DMS79 treated with DMSO at 0.1 percent for 48 hours (cell line): ENCODE measurements around the gene RSPH9.
"Not testable (repeated sequence)": the region's sequence is repeated elsewhere in the genome, so short reads cannot be mapped to it uniquely, and the experiment has no call there.

ENCODE experiments used
- DNase-seq: peaks from one replicate; lab custom pipeline; 2025; lab: John Stamatoyannopoulos, UW

RSPH9 gene

DNA sequence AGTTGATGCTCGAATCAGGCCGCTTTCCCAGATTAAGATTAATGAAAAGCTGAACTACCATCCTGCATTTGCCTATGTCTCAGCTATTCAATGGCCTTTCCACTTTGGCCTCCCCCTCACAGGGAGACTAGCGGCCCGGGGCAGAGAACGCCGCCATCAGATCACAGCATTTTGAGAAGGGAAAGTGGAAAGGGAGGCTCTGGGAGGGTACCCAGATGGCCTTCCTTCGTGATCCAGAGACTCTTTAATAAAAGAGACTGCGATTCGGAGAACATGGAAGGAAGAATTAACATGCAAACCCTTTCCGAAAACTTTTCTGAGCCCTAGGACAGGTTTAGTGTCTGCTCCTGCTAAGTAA, 42.2 kb downstream of the RSPH9 start:
- DNase-seq = no peak

DNA sequence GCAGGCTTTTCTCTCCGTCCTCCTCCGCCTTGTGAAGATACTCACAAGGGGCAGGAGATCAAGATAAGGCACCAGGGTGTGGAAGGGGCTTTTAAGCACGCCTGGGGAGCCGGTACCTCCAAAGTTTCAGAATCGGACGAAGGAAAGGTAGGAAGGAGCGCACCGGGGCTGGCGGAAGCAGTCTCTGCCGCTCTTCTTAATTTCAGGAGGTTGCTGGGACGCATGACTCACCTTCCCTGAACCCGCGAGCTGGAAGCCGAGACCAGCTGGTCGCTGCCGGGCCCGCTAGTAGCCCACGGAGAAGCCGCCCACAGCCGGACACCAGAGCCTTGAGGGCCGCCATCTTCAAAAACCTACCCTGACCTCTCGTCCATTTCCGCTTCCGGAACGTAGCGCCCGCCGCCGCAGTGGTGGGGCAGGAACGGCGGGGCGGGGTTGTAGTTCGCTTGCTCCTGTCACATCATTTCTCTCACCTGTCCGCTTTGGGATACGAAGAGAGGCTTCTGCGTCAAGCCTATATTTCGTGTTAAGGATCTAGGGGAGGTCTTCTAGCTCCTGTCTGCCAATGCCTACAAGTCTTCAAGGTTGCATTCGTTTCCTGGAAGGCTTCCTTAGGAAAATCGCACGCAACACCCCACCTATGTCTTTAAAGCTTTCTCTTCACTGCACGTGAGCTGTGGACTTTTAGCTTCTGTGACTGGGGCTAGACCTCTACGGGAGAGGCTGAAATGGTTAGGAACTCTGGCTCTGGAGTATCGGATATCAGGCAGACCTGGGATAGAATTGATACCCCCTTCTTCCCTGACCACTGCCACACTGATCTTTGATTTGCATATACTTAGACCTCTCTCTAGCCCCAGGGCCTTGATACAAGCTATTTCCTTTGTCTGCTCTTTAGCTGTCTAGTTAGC, 42.9 kb downstream of the RSPH9 start, which contains the start of gene MRPS18A:
MRPS18A (minus strand) TSS at position 355 of the 911 bp plus-strand sequence; CDS start at position 343, 12 bp downstream.
- peak; percentile 94 for DNase-seq

DNA sequence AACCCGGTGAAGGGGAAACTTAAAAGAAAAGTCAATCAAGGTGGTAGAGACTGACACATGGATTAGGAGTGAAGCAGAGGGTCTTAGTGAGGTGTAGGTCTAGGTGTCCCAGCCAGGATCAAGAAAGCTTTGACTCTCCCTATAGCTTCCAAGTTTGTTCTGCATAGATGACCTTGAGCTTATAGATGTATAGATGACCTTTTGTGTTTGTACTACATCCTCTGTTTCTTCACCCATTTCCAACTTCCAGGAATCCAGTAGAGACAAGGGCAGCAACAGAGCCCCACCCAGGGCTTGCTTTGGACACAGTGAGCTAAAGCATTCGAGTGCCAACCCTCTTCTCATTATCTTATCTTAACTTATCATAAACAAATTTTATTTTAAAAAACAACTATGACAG, 44.6 kb downstream of the RSPH9 start:
- DNase-seq = no peak

DNA sequence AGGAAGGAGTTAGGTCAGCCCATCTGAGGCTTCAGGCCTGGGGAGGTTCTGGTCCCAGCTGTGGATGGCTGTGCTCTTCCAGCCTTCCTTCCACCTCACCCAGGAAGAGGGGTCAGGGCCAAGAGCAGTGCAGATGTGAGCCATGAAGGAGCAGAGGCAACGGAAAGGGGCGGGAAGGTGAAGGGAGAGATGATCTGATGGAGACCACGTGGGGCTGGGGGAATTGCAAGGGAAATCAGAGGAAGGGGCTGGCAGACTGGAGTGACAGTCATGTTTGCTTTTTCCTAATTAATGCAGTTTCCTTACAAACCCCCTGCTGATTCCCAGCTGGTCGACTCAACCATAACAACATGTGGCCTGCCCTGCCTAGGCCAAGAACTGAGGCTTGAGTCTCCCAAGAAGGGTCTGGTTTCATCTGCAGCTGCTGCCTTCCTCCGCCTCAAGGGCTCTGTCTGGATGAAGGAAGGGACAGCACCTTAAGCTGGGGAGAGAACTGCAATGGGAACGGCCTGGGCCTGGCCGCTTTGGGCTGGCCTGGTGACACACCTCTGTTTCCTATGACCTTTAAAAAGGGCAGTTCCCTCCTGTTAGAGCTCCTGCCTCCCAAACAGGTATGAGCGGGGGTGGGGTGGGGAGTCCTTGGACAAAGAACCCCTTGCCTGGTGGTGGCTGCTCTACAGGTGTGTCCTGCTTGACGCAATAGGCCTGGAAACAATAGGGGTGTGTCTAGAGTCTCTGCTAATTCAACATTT, 50.6 kb downstream of the RSPH9 start:
- DNase-seq = peak; percentile 44

DNA sequence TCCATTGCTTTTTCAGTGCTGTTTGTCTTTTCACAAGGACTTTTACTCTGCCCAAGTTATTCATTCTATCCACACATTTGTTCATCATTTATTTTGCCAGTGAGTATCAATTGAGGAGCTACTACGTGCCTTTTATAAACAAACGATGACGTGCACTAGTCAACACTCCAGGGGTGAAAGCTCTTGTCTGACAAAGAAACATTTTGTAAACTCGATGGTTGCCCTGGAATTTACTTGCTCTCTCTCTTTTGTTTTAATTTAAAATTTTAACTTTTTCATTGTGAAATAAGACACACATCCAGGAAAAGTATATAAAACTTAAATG, 51.1 kb downstream of the RSPH9 start:
- no peak for DNase-seq

DNA sequence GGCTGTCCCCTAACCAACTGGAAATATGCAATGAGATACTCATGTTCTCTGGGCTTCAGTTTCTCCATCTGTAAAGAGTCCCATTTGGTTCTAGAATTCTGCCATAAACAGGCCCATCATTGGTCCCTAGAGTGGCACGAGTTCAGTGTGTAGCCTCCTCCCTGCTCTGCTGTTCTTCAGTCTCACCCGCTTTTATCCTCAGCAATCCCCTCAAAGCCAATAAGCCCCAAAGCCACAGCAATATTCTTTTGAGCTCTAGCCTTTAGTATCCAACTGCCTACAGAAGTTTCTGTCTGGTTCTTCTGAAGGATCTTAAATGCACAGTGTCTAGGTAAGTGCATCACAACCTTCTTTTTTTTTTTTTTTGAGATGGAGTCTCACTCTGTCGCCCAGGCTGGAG, 52.6 kb downstream of the RSPH9 start:
- no peak for DNase-seq

DNA sequence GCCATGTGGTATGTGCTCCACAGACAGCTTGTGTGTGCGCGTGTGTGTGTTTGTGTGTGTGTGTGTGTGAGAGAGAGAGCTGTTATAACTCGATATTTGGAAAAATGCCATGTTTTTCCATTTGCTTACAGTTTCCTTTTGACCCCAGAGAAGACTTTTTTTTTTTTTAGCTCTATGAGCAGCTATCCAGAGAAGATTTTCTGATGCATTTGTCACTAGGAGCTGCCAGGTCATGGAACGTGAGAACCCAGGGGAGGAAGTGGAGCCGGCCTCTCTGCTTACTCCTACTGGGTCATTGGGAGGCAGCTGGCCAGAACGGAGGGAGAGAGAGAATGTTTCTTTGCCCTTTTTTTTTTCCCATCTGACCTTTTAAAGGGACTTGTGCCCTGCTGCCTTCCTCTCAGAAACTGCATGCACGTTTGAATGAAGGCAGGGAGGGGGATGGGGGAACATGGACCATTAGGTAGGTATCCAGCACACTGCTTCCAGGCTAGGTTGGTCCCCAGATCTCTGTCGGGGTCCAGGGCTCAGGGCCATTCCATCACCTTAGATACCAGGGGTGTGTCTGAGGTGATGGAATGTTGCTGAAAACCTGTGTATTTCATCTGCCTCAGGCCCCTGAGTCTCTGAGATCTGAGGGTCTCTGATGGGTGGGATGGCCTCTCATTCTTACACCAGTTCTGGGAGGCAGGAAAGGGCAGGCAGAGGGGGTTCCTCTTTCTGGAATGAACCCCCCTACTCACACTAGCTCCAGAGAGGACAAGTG, 53.9 kb downstream of the RSPH9 start:
- DNase-seq = peak; percentile 65

DNA sequence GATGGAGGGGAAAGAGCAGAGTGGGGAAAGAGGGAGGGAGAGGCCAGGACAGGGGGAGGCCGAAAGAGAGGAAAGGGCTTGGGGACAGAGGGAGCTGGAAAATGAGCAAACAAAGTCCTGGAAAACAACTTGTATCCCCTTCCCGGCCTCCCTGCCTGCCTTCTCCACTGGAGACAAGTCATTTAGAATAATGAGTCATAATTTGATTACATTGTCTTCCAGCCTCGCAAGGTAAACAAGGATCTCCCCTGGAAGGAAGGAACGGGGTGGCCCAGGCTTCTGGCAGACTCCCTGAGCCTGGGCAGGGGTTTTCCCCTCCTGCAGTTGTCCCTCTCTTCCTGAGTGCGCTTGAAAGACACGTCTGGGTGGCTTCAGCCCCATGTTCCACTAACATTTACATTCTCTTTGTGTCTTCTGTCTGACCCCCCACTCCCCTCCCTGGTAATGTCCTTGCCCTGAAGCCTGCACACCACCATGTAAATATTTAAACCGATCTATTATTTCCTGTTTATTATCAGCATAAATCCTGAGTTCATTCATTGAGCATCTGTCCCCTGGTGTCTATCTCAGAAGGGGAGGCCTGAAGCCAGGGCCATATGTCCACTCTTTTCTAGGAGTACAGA, 54.8 kb downstream of the RSPH9 start:
- no peak for DNase-seq

DNA sequence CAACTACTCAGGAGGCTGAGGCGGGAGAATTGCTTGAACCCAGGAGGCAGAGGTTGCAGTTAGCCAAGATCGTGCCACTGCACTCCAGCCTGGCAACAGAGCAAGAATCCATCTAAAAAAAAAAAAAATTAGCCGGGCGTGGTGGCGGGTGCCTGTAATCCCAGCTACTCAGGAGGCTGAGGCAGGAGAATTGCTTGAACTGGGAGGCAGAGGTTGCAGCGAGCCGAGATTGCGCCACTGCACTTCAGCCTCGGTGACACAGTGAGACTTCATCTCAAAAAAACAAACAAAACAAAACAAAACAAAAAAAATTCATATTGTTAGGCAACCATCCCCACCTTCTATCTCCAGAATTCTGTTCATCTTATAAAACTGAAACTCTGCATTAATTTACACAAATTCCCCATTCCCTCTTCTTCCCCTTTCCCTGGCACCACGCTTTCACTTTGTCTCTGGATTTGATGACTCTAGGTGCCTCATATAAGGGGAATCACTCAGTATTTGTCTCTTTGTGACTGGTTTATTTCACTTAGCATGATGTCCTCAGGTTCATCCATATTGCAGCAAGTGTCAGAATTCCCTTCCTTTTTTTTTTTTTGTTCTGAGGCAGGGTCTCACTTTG, 56.2 kb downstream of the RSPH9 start:
- not testable (repeated sequence) for DNase-seq

DNA sequence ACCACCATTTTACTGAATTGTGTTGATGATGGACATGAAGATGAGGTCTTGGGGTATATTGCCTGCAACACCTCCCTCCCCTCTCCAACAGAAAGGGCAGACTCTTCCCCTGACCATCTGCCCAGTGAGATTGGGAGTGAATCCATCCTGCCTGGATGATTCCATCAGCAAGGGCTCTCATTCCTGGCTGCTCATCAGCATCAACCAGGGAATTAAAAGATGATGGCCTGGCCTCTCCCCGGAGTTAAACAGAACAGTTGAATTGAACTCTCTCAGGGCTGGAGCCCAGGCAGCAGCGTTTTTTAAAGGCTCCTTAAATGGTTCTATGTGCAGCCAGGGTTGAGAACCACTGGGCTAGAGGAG, 57.3 kb downstream of the RSPH9 start:
- DNase-seq = no peak

DNA sequence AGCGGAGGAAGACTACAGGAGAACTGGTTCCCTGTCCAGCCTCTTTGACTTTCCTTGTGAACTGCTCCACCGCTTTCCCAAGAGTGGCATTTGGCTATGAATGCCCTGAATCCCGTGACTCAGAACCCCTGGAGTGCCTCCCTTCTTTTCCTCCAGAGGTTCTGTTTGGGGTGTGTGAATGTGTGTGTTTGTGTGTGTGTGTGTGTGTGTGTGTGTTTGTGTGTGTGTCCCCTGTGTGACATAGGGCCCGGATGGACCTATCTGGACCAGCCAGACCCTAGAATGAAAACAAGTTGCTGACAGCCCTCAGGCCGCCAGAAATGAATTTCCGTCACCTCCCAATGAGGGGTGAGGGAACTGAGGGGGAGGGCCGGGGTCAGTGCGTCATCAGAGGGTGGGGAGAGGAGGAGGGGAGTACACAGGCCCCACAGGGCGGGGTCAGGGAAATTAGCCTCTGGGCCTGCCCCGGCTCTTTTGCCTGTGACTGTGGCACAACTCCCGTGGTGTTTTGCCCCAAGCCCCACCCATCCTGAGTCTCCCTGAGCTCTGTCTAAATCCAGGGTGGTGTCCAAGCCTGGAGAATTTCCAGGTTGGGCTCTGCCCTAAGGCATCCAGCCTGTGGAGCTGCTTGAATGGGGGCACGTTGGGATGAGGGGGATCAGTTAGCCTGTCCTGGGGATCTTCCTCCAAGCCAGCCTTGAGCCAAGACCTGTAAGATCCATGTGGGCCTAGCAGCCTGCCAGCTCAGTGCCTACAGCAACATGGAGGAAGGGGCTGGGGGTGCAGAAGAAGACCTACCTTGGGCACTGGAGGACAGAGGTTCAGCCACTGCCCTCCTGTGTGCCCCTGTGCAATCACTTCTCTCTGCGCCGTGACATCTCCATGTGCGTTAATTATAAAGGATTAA, 58.0 kb downstream of the RSPH9 start:
- no peak for DNase-seq

DNA sequence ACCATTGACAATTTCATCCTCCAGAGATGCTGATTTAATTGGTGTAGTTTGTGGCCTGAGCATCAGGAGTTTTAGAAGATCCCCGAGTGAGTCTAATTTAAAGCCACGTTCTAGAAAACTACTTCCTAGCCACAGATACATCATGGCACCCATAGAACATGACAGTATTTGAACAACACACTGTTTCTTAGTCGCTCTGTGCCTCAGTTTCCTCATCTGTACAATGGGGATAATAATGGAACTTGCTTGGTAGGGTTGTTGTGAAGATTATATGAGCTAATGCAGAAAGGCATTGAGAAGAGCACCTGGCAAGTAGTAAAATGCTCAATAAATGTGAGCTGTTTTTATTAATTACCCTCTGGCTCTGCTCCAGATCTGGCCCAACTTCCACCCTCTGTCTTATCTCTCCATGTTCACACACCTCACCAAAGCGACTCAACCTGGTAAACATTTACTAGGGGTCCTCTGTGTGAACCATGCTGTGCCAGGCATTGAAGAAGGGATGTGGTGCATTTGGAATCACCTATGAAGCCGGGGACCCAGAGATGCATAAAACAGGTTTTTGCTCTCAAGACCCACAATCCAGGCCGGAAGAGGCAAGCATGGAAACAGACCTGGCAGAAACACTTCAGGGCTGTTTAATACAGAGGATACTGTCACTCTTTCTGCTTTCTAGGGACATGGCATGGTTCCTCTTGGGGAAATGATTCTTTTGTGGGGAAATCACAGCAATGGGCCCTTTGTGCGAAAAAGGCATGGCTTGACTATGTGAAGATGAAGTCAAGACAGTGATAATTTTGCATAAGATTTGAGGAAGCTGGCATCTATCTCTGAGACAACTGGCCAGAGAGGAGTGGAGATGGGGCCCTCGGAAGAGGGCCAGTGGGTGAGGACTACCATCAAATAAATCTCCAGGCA, 58.9 kb downstream of the RSPH9 start:
- no peak for DNase-seq

DNA sequence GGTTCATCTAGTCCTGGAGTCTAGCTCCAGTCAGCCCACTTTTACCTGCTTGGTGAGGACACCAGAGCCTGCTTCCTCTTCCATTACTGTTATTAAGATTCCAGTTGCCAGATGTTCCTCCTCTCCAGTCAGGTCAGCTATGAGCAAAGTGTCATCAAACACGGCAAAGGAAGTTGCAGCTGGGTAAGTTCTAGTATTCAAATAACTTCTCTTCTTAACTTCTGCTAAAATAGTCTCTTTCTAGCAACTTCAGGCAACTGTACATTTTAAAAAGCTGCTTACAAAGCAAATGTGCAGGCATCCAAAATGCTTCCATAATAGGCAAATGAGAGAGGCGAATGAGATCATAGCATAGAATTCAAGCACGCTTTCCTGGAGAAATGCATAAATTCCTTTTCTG, 61.2 kb downstream of the RSPH9 start:
- no peak for DNase-seq

DNA sequence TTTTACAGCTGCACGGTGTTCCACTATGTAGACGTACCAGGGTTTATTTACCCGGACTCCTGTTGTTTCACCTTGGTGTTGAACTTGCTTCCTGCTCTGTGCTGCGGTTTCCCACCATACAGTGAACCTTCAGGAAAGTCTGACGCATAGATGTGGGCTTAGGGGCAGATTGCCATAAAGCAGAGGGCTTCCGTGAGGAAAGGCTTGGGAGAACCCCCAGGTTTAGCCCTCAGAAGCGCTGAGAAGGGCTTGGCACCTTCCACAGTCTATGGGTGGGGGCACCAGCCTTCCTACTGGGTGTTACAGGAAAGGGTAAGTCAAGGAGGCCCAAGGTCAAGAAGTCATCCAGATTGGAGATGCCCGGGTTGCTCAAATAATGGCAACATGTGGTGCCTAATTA, 62.0 kb downstream of the RSPH9 start:
- no peak for DNase-seq

DNA sequence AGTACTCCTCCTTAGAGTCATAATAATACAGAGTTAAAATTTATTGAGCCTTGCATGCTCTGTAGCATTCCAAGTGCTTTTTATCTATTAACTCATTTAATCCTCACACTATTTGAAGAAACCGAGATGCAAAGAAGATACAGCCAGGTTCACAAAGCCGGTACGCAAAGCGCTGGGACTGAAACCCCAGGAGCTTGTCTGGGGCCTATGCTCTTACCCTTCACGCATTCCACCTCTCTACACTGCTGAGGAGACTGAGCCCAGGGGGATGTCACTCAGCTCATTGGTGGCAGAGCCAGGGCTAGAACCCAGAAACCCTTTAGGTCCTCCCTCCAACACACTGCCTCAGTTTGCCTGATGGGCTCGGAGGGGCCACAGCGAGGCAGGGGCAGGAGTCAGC, 62.4 kb downstream of the RSPH9 start:
- DNase-seq = no peak

DNA sequence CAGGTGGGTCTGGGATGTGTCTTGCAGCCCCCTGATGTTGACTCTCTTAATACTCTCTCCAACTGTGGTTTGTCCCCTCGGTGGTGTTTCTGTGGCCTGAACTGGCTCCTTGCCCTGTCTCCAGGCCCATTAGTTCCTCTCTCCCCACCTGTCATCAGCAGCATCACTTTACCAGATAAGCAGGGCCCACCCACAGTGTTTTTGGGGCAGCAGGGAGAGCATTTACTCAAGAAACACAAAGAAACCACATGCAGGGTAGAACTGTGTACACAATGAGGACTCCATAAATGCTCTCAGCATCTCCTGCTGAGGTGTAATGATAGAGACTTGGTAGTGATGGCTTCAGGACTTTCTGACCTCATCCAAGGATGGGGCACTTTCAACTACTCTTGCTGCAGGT, 62.9 kb downstream of the RSPH9 start:
- DNase-seq = no peak

DNA sequence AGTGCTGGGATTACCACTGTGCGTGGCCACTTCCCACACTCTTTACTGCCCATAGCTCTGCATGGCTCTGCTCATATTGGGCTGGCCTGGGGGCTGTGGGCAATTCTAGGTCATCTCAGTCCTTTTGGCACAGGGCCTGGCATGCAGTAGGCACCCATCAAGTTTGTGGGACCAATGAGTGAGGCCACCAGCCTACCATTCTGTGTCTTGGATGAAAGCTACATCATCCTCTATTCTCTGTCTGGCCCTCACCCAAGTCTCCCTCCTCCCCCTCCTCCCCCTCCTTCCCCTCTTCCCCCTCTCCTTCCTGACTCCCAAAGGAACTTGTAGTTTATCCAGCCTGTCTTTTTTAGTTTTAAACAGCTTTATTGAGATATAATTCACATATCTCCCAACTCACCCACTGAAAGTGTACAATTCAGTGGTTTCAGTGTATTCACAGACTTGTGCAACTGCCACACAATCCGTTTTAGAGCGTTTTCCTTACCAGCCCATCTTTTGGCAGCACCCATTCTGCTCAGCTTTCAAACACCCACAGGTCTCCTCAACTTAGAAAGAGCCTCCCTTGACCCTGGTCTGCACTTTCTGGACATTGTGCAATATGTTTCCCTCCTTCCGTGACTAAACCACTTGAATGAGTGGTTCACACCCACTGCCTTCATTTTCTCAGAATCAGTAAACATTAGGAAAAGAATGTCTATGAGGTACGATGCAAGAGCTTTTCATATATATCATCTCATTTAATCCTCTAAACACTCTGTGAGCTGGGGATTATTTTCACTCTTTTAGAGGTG, 64.2 kb downstream of the RSPH9 start:
- no peak for DNase-seq

DNA sequence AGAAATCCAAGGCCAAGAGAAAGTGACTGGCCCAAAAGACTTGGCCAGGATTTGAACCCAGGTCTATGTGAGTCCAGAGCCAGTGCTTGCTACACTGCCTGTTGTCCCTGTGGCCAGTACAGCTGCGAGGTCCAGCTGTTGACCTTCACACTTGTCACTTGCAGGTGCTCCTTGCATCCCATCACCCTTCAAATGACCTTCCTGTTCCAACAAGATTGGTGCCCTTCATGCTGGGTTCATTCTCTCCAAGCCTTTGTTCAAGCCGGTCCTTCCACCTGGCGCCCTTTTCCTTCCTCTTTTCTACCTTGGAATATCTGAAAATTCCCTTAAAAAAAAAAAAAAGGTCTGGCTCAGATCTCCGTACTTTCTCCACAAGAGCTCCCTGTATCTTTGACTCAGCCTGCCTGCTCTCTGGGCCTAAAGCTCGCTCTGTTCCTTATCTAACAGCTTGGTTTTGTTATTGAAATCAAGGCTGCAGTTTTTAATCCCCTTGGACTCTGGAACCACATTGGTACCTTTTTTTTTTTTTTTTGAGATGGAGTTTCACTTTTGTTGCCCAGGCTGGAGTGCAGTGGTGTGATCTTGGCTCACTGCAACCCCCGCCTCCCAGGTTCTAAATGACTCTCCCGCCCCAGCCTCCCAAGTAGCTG, 64.9 kb downstream of the RSPH9 start:
- DNase-seq = no peak
